ENCODE results near the gene BEST3. TPM values are rescaled to one million over a fixed set of nuclear protein-coding genes. Genes with fewer than 3 reads are reported as not detected.

The BEST3 gene
- under 0.01 and 0.87 TPM in 2 replicates for total RNA-seq

GRCh38 chr12:69698769-69699540 is at the start of gene BEST3:
BEST3 (minus strand) TSS chr12:69699303; CDS start chr12:69697798, 1,505 bp downstream.

GRCh38 chr12:69738351-69739286 is 39.5 kb upstream of the BEST3 start, which contains the start of gene RAB3IP:
RAB3IP (plus strand) TSS chr12:69738860; CDS start chr12:69755409, 16,549 bp downstream.

GRCh38 chr12:69610729-69611128 is 88.4 kb downstream of the BEST3 start, which contains the start of gene LRRC10:
LRRC10 (minus strand) TSS chr12:69610907; CDS start chr12:69610838, 69 bp downstream.

Other genes starting within 250 kb of the BEST3 start
- 60.1 and 96.5 TPM in 2 replicates for gene FRS2, start 228.9 kb downstream of the BEST3 start, total RNA-seq
- 173 and 259 TPM in 2 replicates for gene CCT2, start 113.8 kb downstream of the BEST3 start, total RNA-seq
- gene LRRC10, start 88.4 kb downstream of the BEST3 start, total RNA-seq: not detected in 2 replicates
- 12.6 and 17.7 TPM in 2 replicates for gene RAB3IP, start 39.6 kb upstream of the BEST3 start, total RNA-seq
- gene MYRFL, start 125.9 kb upstream of the BEST3 start, total RNA-seq: 1.2 and 2.3 TPM in 2 replicates

Data from placental epithelial cell (primary cell).